GM23338 (cell line): ENCODE measurements around the gene TTLL5. TPM values are rescaled to one million over a fixed set of nuclear protein-coding genes. Genes with fewer than 3 reads are reported as not detected.

Source experiments
- ATAC-seq: fragments of 200-7000 bp; cut with Tn5 transposase; 3 replicates; pipeline ENCODE4 v1.9.1; 2020
- DNase-seq: peaks from one replicate; pipeline ENCODE4 v3.0.0-alpha.2; 2015; ENCODE audit warnings: low spot score
- H2AFZ ChIP-seq: fragments of 200-600 bp; sonication (generic); 2 replicates; pipeline ENCODE4 v1.8.0; 2016; ENCODE audit warnings: antibody characterized with exemption, mild to moderate bottlenecking, moderate library complexity
- H3F3A ChIP-seq: fragments of 200-600 bp; sonication (generic); replicated peaks from 2 replicates; pipeline ENCODE4 v1.8.0; 2017; ENCODE audit warnings: antibody characterized with exemption, mixed run types, low read depth
- H3K27ac ChIP-seq: fragments of 200-600 bp; sonication (generic); 2 replicates; pipeline ENCODE4 v1.6.1; 2016; ENCODE audit warnings: low read depth
- H3K27me3 ChIP-seq: fragments of 200-600 bp; sonication (generic); 2 replicates; pipeline ENCODE4 v1.8.0; 2016; ENCODE audit warnings: mild to moderate bottlenecking, mixed run types, moderate library complexity; ENCODE audit not compliant: insufficient read depth
- H3K36me3 ChIP-seq: fragments of 200-600 bp; sonication (generic); 2 replicates; pipeline ENCODE4 v1.8.0; 2016; ENCODE audit warnings: mild to moderate bottlenecking; ENCODE audit not compliant: insufficient read depth
- H3K4me1 ChIP-seq: fragments of 200-600 bp; sonication (generic); 2 replicates; pipeline ENCODE4 v1.8.0; 2016; ENCODE audit warnings: mild to moderate bottlenecking, moderate library complexity; ENCODE audit not compliant: insufficient read depth
- H3K4me2 ChIP-seq: fragments of 200-600 bp; sonication (generic); 2 replicates; pipeline ENCODE4 v1.7.1; 2017; ENCODE audit warnings: mixed run types
- H3K4me3 ChIP-seq: fragments of 200-600 bp; sonication (generic); 2 replicates; pipeline ENCODE4 v1.6.1; 2016; ENCODE audit warnings: mixed run types
- H3K79me2 ChIP-seq: fragments of 200-600 bp; sonication (generic); replicated peaks from 2 replicates; pipeline ENCODE4 v1.8.0; 2017; ENCODE audit warnings: mild to moderate bottlenecking; ENCODE audit not compliant: insufficient read depth
- H3K9me2 ChIP-seq: fragments of 200-600 bp; sonication (generic); 2 replicates; pipeline ENCODE4 v1.8.0; 2017; ENCODE audit not compliant: insufficient read depth
- H4K20me1 ChIP-seq: fragments of 200-600 bp; sonication (generic); replicated peaks from 2 replicates; pipeline ENCODE4 v1.8.0; 2017; ENCODE audit warnings: mild to moderate bottlenecking; ENCODE audit not compliant: insufficient read depth
- H3K27ac Mint-ChIP-seq: 2 replicates; pipeline ENCODE4 v1.8.0; 2020; ENCODE audit warnings: inconsistent platforms, mild to moderate bottlenecking, moderate library complexity, mixed read lengths
- H3K27me3 Mint-ChIP-seq: 3 replicates; pipeline ENCODE4 v1.8.0; 2022; ENCODE audit warnings: low read depth, mild to moderate bottlenecking, moderate library complexity, mixed read lengths, inconsistent platforms; ENCODE audit not compliant: insufficient read depth, poor library complexity
- H3K36me3 Mint-ChIP-seq: 3 replicates; pipeline ENCODE4 v1.8.0; 2021; ENCODE audit warnings: low read depth, mild to moderate bottlenecking, inconsistent platforms, moderate library complexity, mixed read lengths
- H3K4me1 Mint-ChIP-seq: 3 replicates; pipeline ENCODE4 v1.8.0; 2020; ENCODE audit warnings: mild to moderate bottlenecking, inconsistent platforms, mixed read lengths
- H3K4me3 Mint-ChIP-seq: 3 replicates; pipeline ENCODE4 v1.8.0; 2021; ENCODE audit warnings: moderate library complexity, mild to moderate bottlenecking, inconsistent platforms, mixed read lengths
- H3K9me3 Mint-ChIP-seq: 3 replicates; pipeline ENCODE4 v1.8.0; 2020; ENCODE audit warnings: moderate library complexity, mild to moderate bottlenecking, inconsistent platforms, mixed read lengths
- CREB1 ChIP-seq: fragments of 250-450 bp; sonication (Bioruptor Pico); IDR thresholded peaks from 2 replicates; pipeline ENCODE4 v1.5.0; 2020; ENCODE audit warnings: low read depth, mild to moderate bottlenecking, moderate library complexity
- CTCF ChIP-seq, 2 experiments: fragments of 200-600 bp in 1 of 2; sonication (generic) in 1 of 2; conservative IDR thresholded peaks; 2 replicates each; pipeline versions ENCODE4 v1.5.1 to v1.6.1; 2016 to 2017; ENCODE audit warnings: antibody characterized with exemption in 2 of 2, low read depth in 2 of 2, mild to moderate bottlenecking in 2 of 2, moderate library complexity in 1 of 2
- ETS1 ChIP-seq: IDR thresholded peaks from 2 replicates; pipeline ENCODE4 v1.6.1; 2016; ENCODE audit warnings: antibody characterized with exemption
- EZH2 ChIP-seq: fragments of 200-600 bp; sonication (generic); IDR thresholded peaks from one replicate; pipeline ENCODE4 v1.8.0; 2017; ENCODE audit warnings: antibody characterized with exemption, mild to moderate bottlenecking, low read depth; ENCODE audit not compliant: unreplicated experiment
- EZH2phosphoT487 ChIP-seq: fragments of 200-600 bp; sonication (generic); IDR thresholded peaks from one replicate; pipeline ENCODE4 v1.8.1; 2018; ENCODE audit warnings: antibody characterized with exemption; ENCODE audit not compliant: unreplicated experiment
- JUNB ChIP-seq: IDR thresholded peaks from one replicate; pipeline ENCODE4 v1.6.1; 2016; ENCODE audit warnings: antibody characterized with exemption; ENCODE audit not compliant: unreplicated experiment
- NANOG ChIP-seq: IDR thresholded peaks from 2 replicates; pipeline ENCODE4 v1.6.1; 2016; ENCODE audit warnings: antibody characterized with exemption, borderline replicate concordance
- POLR2AphosphoS5 ChIP-seq: IDR thresholded peaks from 2 replicates; pipeline ENCODE4 v1.6.1; 2016; ENCODE audit warnings: antibody characterized with exemption, low read depth
- REST ChIP-seq: IDR thresholded peaks from one replicate; pipeline ENCODE4 v1.6.1; 2018; ENCODE audit warnings: antibody characterized with exemption; ENCODE audit not compliant: unreplicated experiment
- STAT1 ChIP-seq: IDR thresholded peaks from one replicate; pipeline ENCODE4 v1.6.1; 2016; ENCODE audit warnings: antibody characterized with exemption; ENCODE audit not compliant: unreplicated experiment
- ZNF114 ChIP-seq: fragments of 250-450 bp; sonication (Bioruptor Pico); IDR thresholded peaks from 2 replicates; pipeline ENCODE4 v1.5.0; 2020; ENCODE audit warnings: mild to moderate bottlenecking, moderate library complexity
- ZNF331 ChIP-seq: fragments of 250-450 bp; sonication (Bioruptor Pico); IDR thresholded peaks from 2 replicates; pipeline ENCODE4 v1.5.0; 2020; ENCODE audit warnings: low read depth, mild to moderate bottlenecking, moderate library complexity
- ZNF462 ChIP-seq: fragments of 250-450 bp; sonication (Bioruptor Pico); IDR thresholded peaks from 2 replicates; pipeline ENCODE4 v1.5.0; 2020; ENCODE audit warnings: mild to moderate bottlenecking, moderate library complexity
- polyA plus RNA-seq: library from polyadenylated mRNA; unstranded; fragments of >200 nt; fragmentation: Nextera tagmentation; extraction: Ambion mirVana; gene quantifications from 2 replicates; pipeline ENCODE4 v1.2.1, GENCODE V29; 2016
- total RNA-seq: library from RNA; depleted of rRNA; stranded (reverse); fragments of >200 nt; shearing (Covaris generic); gene quantifications from 2 replicates; pipeline ENCODE4 v1.2.3, GENCODE V29; 2014

The TTLL5 gene
- total and polyA plus RNA-seq, 2 experiments from 2014 or later: 33.5 to 35.4 TPM

GRCh38 chr14:75820761-75821160, 159.7 kb downstream of the TTLL5 start:
- Mint-ChIP-seq H3K9me3 (no peaks in the 10 kb centered on the region), H3K27me3 (peaks cover 2% of the 10 kb centered on the region), H3K4me1 (no peaks in the 10 kb centered on the region), H3K27ac (no peak overlapping the region), H3K36me3 (peaks cover 22% of the 10 kb centered on the region; the same call in 2 of the 3 replicates), H3K4me3 (no peak overlapping the region)
- Histone ChIP-seq H3K27me3 (no peaks in the 10 kb centered on the region), H4K20me1 (no peaks in the 10 kb centered on the region), H2AFZ (no peak overlapping the region), H3K9me2 (no peaks in the 10 kb centered on the region), H3K4me3 (no peak overlapping the region), H3K79me2 (no peaks in the 10 kb centered on the region), H3F3A (no peaks in the 10 kb centered on the region), H3K36me3 (peaks cover 9% of the 10 kb centered on the region), H3K4me1 (no peaks in the 10 kb centered on the region), H3K4me2 (no peak overlapping the region), H3K27ac (no peak overlapping the region)
- TF ChIP-seq NANOG (no peak), ZNF331 (CRISPR knock-in tag) (no peak), REST (no peak), STAT1 (no peak), JUNB (no peak), EZH2phosphoT487 (no peak), CTCF (conservative IDR thresholded peaks at IDR 0.05; ENCODE audit: low read depth in 2 of 2) (no peak), EZH2 (no peak), ZNF114 (CRISPR knock-in tag) (no peak), CREB1 (no peak), ZNF462 (CRISPR knock-in tag) (no peak), POLR2AphosphoS5 (no peak), ETS1 (no peak)
- ATAC-seq (no peak), DNase-seq (no peak)
